ENCODE results near the gene NR2F1-AS1.

NR2F1-AS1 gene

GRCh38 chr5:93580927-93581445 is at the start of gene NR2F1-AS1:
NR2F1-AS1 (minus strand) TSS chr5:93581219.
- DNase-seq = no peak

GRCh38 chr5:93626801-93627200 is 45.8 kb upstream of the NR2F1-AS1 start:
- no peak for DNase-seq

- no peak for DNase-seq
These were observed 42.1 kb upstream of the NR2F1-AS1 start for GRCh38 chr5:93623153-93623552.

GRCh38 chr5:93622240-93622885 is 41.3 kb upstream of the NR2F1-AS1 start:
- DNase-seq = no peak

GRCh38 chr5:93621327-93621798 is 40.3 kb upstream of the NR2F1-AS1 start:
- peak; percentile 39 for DNase-seq

- peak; percentile 73 for DNase-seq
These were observed 39.7 kb upstream of the NR2F1-AS1 start for GRCh38 chr5:93620487-93621326.

GRCh38 chr5:93616538-93617174 is 35.6 kb upstream of the NR2F1-AS1 start:
- no peak for DNase-seq

GRCh38 chr5:93612855-93613243 is 31.8 kb upstream of the NR2F1-AS1 start:
- DNase-seq = no peak

GRCh38 chr5:93611976-93612854 is 31.2 kb upstream of the NR2F1-AS1 start:
- no peak for DNase-seq

- DNase-seq = no peak
These were observed 30.4 kb upstream of the NR2F1-AS1 start for GRCh38 chr5:93611273-93611975.

GRCh38 chr5:93610581-93611272 is 29.7 kb upstream of the NR2F1-AS1 start:
- DNase-seq = no peak

- no peak for DNase-seq
These were observed 28.7 kb upstream of the NR2F1-AS1 start for GRCh38 chr5:93609762-93610161.

GRCh38 chr5:93608855-93609254 is 27.8 kb upstream of the NR2F1-AS1 start:
- DNase-seq = no peak

GRCh38 chr5:93607367-93608258 is 26.6 kb upstream of the NR2F1-AS1 start:
- DNase-seq = peak; percentile 53

GRCh38 chr5:93606382-93606752 is 25.3 kb upstream of the NR2F1-AS1 start:
- no peak for DNase-seq

GRCh38 chr5:93604644-93605515 is 23.9 kb upstream of the NR2F1-AS1 start:
- DNase-seq = no peak

GRCh38 chr5:93603793-93604643 is 23.0 kb upstream of the NR2F1-AS1 start:
- DNase-seq = no peak

Measured in suppressor macrophage treated with lipopolysaccharide for 4 hours (primary cell).